PC-9 (cell line): ENCODE results near the gene ANO8. TPM values are rescaled to one million over a fixed set of nuclear protein-coding genes. Genes with fewer than 3 reads are reported as not detected.

Experiments
- BruUV-seq: library from RNA; stranded (reverse); fragments of 400-500 nt; replicated peaks from 2 replicates; lab custom pipeline; 2021; lab: Mats Ljungman, UMichigan
- CTCF ChIA-PET: fragments of 300-600 bp; sonication (Branson Sonifier 250); formaldehyde crosslinking; loops from one replicate; lab custom pipeline; 2022; ENCODE audit warnings: antibody characterized with exemption; lab: Charles Lee
- POLR2A ChIA-PET: fragments of 300-600 bp; sonication (Branson Sonifier 250); formaldehyde crosslinking; loops from one replicate; lab custom pipeline; 2022; ENCODE audit warnings: antibody characterized with exemption; ENCODE audit not compliant: unreplicated experiment; lab: Charles Lee
- DNase-seq, 2 experiments: peaks; one replicate each; pipeline versions ENCODE4 v3.0.0 to v3.0.0-alpha.2; 2015 to 2022; ENCODE audit warnings: mixed read lengths in 1 of 2
- H2AFZ ChIP-seq: fragments of 200-600 bp; sonication (generic); 2 replicates; pipeline ENCODE4 v1.8.1; 2017; ENCODE audit warnings: antibody characterized with exemption
- H3F3A ChIP-seq: fragments of 200-600 bp; sonication (generic); 2 replicates; pipeline ENCODE4 v1.8.1; 2017; ENCODE audit warnings: antibody characterized with exemption, mild to moderate bottlenecking, low read depth; ENCODE audit not compliant: insufficient read depth
- H3K27ac ChIP-seq: fragments of 200-600 bp; sonication (generic); 2 replicates; pipeline ENCODE4 v1.6.1; 2016; ENCODE audit warnings: mixed run types
- H3K27me3 ChIP-seq: fragments of 200-600 bp; sonication (generic); 2 replicates; pipeline ENCODE4 v1.6.1; 2016; ENCODE audit warnings: low read depth, mixed run types; ENCODE audit not compliant: insufficient read depth
- H3K36me3 ChIP-seq: fragments of 200-600 bp; sonication (generic); 2 replicates; pipeline ENCODE4 v1.6.1; 2016; ENCODE audit warnings: low read depth, mixed run types
- H3K4me1 ChIP-seq: fragments of 200-600 bp; sonication (generic); replicated peaks from 2 replicates; pipeline ENCODE4 v1.6.1; 2016; ENCODE audit warnings: mixed run types; ENCODE audit not compliant: insufficient read depth
- H3K4me2 ChIP-seq: fragments of 200-600 bp; sonication (generic); 2 replicates; pipeline ENCODE4 v1.6.1; 2017; ENCODE audit warnings: mixed run types
- H3K4me3 ChIP-seq: fragments of 200-600 bp; sonication (generic); 2 replicates; pipeline ENCODE4 v1.6.1; 2016; ENCODE audit warnings: mixed run types
- H3K79me2 ChIP-seq: fragments of 200-600 bp; sonication (generic); 2 replicates; pipeline ENCODE4 v1.6.1; 2017; ENCODE audit warnings: low read depth, mixed run types
- H3K9me2 ChIP-seq: fragments of 200-600 bp; sonication (generic); 2 replicates; pipeline ENCODE4 v1.8.1; 2017; ENCODE audit warnings: mild to moderate bottlenecking; ENCODE audit not compliant: insufficient read depth
- H3K9me3 ChIP-seq: fragments of 200-600 bp; sonication (generic); 2 replicates; pipeline ENCODE4 v1.8.1; 2016; ENCODE audit warnings: low read depth; ENCODE audit not compliant: insufficient read depth
- H4K20me1 ChIP-seq: fragments of 200-600 bp; sonication (generic); 2 replicates; pipeline ENCODE4 v1.8.1; 2017; ENCODE audit not compliant: insufficient read depth
- EZH2 ChIP-seq: fragments of 200-600 bp; sonication (generic); IDR thresholded peaks from 2 replicates; pipeline ENCODE4 v1.8.0; 2017; ENCODE audit warnings: antibody characterized with exemption, low read depth
- intact Hi-C: fragments of 100-400 bp; cut with micrococcal nuclease; formaldehyde crosslinking; loops from one replicate; pipeline ENCODE4 v1.10.0; 2022; ENCODE audit not compliant: unreplicated experiment
- total RNA-seq: library from RNA; stranded (reverse); gene quantifications from 2 replicates; pipeline ENCODE4 v1.2.3, GENCODE V29; 2021
- TF ChIP-seq, protein P1 (sequence below): fragments of 200-600 bp; sonication (generic); conservative IDR thresholded peaks from 2 replicates; pipeline ENCODE4 v1.6.1; 2017; ENCODE audit warnings: mixed run types, antibody characterized with exemption, mild to moderate bottlenecking, moderate library complexity

The ANO8 gene
- total RNA-seq, 1 experiment from 2014 or later = 11.4 TPM

DNA sequence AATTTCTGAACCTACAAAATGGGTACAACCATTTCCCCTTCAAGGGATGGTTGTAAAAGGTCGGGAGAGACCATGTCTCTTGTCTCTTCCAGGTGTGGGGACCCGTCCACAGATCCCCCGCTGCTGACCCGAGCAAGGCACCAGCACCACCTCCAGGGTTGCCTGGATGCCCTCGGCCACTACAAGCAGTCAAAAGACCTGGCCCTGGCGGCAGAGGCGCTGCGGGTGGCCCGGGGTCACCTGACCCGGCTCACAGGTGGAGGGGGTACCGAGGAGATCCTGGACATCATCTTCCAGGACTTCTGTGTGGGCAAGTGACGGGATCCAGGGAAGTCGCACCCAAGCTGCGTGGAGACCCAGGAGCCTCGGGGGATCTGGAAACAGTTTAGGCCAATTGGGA is 6.7 kb upstream of the ANO8 start:
- ChIA-PET CTCF (no interaction called here), POLR2A (no interaction called here)
- no peaks in the 10 kb centered on the region; the same call in 1 of the 2 replicates for H4K20me1 ChIP-seq
- H3K27me3 ChIP-seq = no peaks in the 10 kb centered on the region
- no peak for DNase-seq
- H2AFZ ChIP-seq = no peak overlapping the region
- no peaks in the 10 kb centered on the region for H3K9me3 ChIP-seq
- no peak overlapping the region for H3K4me3 ChIP-seq
- TF ChIP-seq, protein P1, sequence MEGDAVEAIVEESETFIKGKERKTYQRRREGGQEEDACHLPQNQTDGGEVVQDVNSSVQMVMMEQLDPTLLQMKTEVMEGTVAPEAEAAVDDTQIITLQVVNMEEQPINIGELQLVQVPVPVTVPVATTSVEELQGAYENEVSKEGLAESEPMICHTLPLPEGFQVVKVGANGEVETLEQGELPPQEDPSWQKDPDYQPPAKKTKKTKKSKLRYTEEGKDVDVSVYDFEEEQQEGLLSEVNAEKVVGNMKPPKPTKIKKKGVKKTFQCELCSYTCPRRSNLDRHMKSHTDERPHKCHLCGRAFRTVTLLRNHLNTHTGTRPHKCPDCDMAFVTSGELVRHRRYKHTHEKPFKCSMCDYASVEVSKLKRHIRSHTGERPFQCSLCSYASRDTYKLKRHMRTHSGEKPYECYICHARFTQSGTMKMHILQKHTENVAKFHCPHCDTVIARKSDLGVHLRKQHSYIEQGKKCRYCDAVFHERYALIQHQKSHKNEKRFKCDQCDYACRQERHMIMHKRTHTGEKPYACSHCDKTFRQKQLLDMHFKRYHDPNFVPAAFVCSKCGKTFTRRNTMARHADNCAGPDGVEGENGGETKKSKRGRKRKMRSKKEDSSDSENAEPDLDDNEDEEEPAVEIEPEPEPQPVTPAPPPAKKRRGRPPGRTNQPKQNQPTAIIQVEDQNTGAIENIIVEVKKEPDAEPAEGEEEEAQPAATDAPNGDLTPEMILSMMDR = no peak
- TF ChIP-seq EZH2 = no peak
- H3K9me2 ChIP-seq = no peaks in the 10 kb centered on the region
- H3K36me3 ChIP-seq = peaks cover 6% of the 10 kb centered on the region; the same call in 1 of the 2 replicates
- H3K4me2 ChIP-seq = no peak overlapping the region
- intact Hi-C loops = no loop called here
- peaks cover 7% of the 10 kb centered on the region for H3K4me1 ChIP-seq
- no TSS peak for BruUV-seq
- no peak overlapping the region for H3K27ac ChIP-seq
- H3F3A ChIP-seq = peaks cover 47% of the 10 kb centered on the region; the same call in 1 of the 2 replicates
- H3K79me2 ChIP-seq = peaks cover 14% of the 10 kb centered on the region

DNA sequence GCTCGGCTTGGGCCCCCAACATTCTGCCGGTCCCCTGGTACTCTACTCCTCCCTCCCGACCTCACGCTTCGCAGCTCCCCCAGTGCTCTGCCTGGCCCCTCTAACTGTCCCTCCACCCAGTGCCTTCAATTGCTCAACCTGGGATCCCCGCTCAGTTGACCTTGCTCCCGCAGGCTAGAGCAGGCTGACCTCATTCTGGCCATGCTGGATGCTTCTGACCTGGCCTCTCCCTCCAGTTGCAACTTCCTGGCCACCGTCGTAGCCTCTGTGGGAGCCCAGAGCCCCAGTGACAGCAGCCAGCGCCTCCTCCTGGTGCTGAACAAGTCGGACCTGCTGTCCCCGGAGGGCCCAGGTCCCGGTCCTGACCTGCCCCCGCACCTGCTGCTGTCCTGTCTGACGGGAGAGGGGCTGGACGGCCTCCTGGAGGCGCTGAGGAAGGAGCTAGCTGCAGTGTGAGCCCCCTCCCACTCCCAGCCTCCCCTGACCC is 6.3 kb upstream of the ANO8 start:
- Histone ChIP-seq H3K36me3 (peaks cover 6% of the 10 kb centered on the region; the same call in 1 of the 2 replicates), H3K27me3 (no peaks in the 10 kb centered on the region), H4K20me1 (no peaks in the 10 kb centered on the region; the same call in 1 of the 2 replicates), H3K27ac (no peak overlapping the region), H3K9me3 (no peaks in the 10 kb centered on the region), H3K9me2 (no peaks in the 10 kb centered on the region), H3K4me3 (no peak overlapping the region), H3K4me1 (peaks cover 12% of the 10 kb centered on the region), H3F3A (peaks cover 49% of the 10 kb centered on the region; the same call in 1 of the 2 replicates), H3K79me2 (peaks cover 14% of the 10 kb centered on the region), H3K4me2 (no peak overlapping the region), H2AFZ (no peak overlapping the region)
- TF ChIP-seq EZH2 = no peak
- TF ChIP-seq, protein P1 = no peak
- DNase-seq = no peak
- POLR2A ChIA-PET = no interaction called here
- intact Hi-C loops = no loop called here
- BruUV-seq = no TSS peak
- CTCF ChIA-PET = no interaction called here

DNA sequence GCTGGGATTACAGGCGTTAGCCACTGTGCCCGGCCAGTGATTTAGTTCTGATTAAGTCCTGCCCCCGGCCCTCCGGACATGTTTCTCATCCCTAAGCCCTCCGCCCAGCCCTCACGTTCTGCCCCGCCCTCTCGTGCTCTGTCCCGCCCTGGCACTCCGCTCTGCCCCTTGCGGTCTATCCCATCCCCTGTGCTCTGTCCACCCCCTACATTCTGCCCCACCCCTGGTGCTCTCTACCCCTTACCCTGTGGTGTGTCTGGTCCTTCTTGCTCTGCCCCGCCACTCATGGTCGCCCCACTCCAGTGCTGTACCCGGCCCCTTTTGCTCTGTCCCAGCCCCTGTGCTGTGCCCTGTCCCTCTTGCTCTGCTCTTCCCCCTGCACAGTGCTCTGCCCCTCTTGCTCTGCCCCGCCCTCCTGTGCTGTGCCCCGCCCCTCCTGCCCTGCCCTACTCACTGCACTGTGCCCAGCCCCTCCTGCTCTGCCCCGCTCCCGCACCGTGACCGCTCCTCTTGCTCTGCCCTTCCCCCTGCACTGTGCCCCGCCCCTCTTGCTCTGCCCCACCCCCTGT is 5.7 kb upstream of the ANO8 start:
- peaks cover 18% of the 10 kb centered on the region for H3K79me2 ChIP-seq
- no peak for DNase-seq
- H3F3A ChIP-seq = peaks cover 54% of the 10 kb centered on the region; the same call in 1 of the 2 replicates
- H3K36me3 ChIP-seq = peaks cover 6% of the 10 kb centered on the region; the same call in 1 of the 2 replicates
- TF ChIP-seq, protein P1 = no peak
- TF ChIP-seq EZH2 = no peak
- H3K27ac ChIP-seq = no peak overlapping the region
- no peak overlapping the region for H2AFZ ChIP-seq
- CTCF ChIA-PET = no interaction called here
- intact Hi-C loops = no loop called here
- no peak overlapping the region for H3K4me3 ChIP-seq
- no peaks in the 10 kb centered on the region for H3K27me3 ChIP-seq
- no peaks in the 10 kb centered on the region for H3K9me2 ChIP-seq
- H3K4me1 ChIP-seq = peaks cover 17% of the 10 kb centered on the region
- POLR2A ChIA-PET = no interaction called here
- no peaks in the 10 kb centered on the region; the same call in 1 of the 2 replicates for H4K20me1 ChIP-seq
- H3K4me2 ChIP-seq = no peak overlapping the region
- BruUV-seq = no TSS peak
- H3K9me3 ChIP-seq = no peaks in the 10 kb centered on the region
